Right kidney (tissue), 1 donor: ENCODE data around the gene IL17RE.
"Not testable (repeated sequence)": the region's sequence is repeated elsewhere in the genome, so short reads cannot be mapped to it uniquely, and the experiment has no call there.

Experiments used
- DNase-seq: peaks from one replicate; pipeline ENCODE4 v3.0.0-alpha.2; 2016

IL17RE gene

GRCh38 chr3:9934235-9934621, 31.6 kb downstream of the IL17RE start:
- DNase-seq = no peak

GRCh38 chr3:9934993-9935392, 32.3 kb downstream of the IL17RE start:
- DNase-seq = no peak

- DNase-seq = no peak
Observed at GRCh38 chr3:9935966-9936510, 33.4 kb downstream of the IL17RE start.

- no peak for DNase-seq
Observed at GRCh38 chr3:9937486-9938238, 35.0 kb downstream of the IL17RE start.

- no peak for DNase-seq
Observed at GRCh38 chr3:9938966-9939365, 36.3 kb downstream of the IL17RE start.

GRCh38 chr3:9939906-9940305, 37.3 kb downstream of the IL17RE start:
- not testable (repeated sequence) for DNase-seq

GRCh38 chr3:9940746-9941145, 38.1 kb downstream of the IL17RE start:
- DNase-seq = no peak

GRCh38 chr3:9942164-9942563, 39.5 kb downstream of the IL17RE start:
- DNase-seq = no peak

- DNase-seq = no peak
Observed at GRCh38 chr3:9942934-9943690, 40.5 kb downstream of the IL17RE start.

- no peak for DNase-seq
Observed at GRCh38 chr3:9944271-9944670, 41.6 kb downstream of the IL17RE start.

GRCh38 chr3:9945358-9945757, 42.7 kb downstream of the IL17RE start:
- DNase-seq = no peak

GRCh38 chr3:9946112-9947024, 43.7 kb downstream of the IL17RE start:
- peak; percentile 90 for DNase-seq

- peak; percentile 85 for DNase-seq
Observed at GRCh38 chr3:9947025-9947995, 44.7 kb downstream of the IL17RE start.

GRCh38 chr3:9948586-9948985, 45.9 kb downstream of the IL17RE start:
- no peak for DNase-seq

GRCh38 chr3:9949115-9949514, 46.5 kb downstream of the IL17RE start:
- no peak for DNase-seq

- no peak for DNase-seq
Observed at GRCh38 chr3:9949626-9950025, 47.0 kb downstream of the IL17RE start.

GRCh38 chr3:9951126-9951525, 48.5 kb downstream of the IL17RE start:
- DNase-seq = no peak

- DNase-seq = no peak
Observed at GRCh38 chr3:9951598-9951961, 48.9 kb downstream of the IL17RE start.

- peak; percentile 73 for DNase-seq
Observed at GRCh38 chr3:9951962-9952805, 49.5 kb downstream of the IL17RE start, which contains the start of gene PRRT3. Gene PRRT3, minus strand, starts transcription at chr3:9952408. Its CDS starts 2,293 bp downstream, at chr3:9950115.

- no peak for DNase-seq
Observed at GRCh38 chr3:9955067-9955502, 52.4 kb downstream of the IL17RE start.
